Measurements from ENCODE around the gene KRAS. TPM values are rescaled to one million over a fixed set of nuclear protein-coding genes. Genes with fewer than 3 reads are reported as not detected.

KRAS gene
- polyA plus RNA-seq, 10 donors: 16.7 to 24.6 (median 21.1) TPM

DNA sequence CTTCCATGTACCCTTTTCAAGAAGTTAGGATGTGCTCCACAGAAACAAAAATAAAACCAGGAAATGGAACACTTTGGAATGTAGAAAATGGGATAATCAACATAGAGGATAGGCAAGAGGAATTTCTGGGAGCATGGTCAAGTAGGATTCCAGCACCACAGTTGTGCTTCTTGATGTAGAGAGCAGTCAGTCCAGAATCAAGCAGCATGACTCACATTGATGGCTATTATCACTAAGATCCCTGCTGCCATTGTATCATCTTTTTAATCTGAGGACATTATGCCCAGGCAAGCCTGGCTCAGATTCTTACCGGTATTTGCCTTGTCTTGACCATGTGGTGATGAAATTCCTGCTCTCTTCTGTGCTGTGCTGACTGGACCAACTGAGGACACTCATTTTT, 50.0 kb downstream of the KRAS start:
- peak in 1 of 3 donors; percentile 38 for DNase-seq

- DNase-seq: no peak
Observed at GRCh38 chr12:25197608-25198007, 53.1 kb downstream of the KRAS start.

DNA sequence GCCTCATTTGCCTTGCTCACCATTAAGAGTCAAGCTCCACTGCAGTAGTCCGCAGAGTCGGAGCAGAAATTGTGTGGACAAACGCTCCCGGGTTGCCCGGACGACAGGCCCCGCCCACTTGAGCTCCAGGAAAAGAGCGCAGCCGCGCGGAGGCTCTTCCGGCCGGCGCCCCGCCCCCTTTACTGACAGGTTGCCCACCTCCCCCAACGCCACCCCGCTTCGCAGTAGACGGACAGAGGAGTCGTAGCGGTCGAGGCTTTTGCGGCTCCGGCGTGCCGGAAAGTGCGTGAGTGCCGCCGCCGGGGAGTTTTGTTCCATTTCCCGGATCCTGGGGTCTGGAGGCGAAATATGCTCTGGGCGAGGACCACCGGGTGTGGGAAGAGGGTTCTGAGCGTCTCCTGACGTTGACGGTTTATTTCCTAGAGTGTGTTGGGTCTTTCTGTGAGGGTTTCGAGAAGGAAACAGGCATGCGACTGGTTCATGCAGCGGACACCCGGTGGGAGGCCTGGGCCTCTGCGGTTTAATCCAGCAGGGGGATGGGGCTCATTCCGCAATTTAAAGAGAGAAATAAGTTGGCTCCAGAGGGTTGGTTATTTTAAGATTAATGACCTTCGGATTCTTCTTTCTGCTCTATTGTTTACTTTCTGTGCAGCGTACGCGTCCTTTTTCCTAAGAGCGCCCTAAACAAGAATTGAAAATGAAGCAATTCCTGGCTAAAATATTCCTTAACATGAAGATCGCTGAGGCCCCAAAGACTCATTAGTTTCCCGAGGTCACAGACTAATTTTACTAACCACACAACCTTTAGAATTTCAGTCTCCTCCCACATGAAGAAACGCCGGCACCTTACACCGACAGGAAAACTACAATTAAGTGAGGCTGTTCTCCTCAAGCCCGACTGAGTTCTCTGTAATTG, 55.4 kb downstream of the KRAS start, which contains the start of the genes DNAI7 and ETFRF1:
DNAI7 (minus strand) TSS at position 105 of the 916 bp plus-strand sequence; CDS start at position 23, 82 bp downstream.
ETFRF1 (plus strand) TSS at position 182 of the 916 bp plus-strand sequence. CDS start 8,720 bp downstream, outside the sequence.
- DNase-seq: peak; percentile 95 to 99 (median 98)

GRCh38 chr12:25194722-25195055, 56.0 kb downstream of the KRAS start:
- DNase-seq: no peak

DNA sequence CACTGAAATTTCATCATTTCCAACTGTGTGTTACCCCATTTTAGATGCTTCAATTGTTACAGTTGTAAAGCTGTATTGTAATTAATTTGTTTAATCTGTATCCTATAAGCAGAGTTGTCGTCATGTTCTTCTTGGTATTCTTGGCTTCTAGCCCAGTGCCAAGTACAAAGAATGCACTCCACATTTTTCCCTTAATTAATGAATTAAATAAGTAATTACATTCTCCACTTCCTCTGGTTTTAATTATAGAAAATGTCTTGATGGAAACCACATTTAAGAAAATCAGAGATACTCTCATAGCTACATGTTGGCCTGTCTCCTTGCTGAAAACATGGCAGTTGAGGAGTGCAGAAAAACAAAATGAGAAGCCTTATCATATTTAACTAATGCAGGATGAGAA, 56.5 kb downstream of the KRAS start:
- DNase-seq: peak in 1 of 3 donors; percentile 30

DNA sequence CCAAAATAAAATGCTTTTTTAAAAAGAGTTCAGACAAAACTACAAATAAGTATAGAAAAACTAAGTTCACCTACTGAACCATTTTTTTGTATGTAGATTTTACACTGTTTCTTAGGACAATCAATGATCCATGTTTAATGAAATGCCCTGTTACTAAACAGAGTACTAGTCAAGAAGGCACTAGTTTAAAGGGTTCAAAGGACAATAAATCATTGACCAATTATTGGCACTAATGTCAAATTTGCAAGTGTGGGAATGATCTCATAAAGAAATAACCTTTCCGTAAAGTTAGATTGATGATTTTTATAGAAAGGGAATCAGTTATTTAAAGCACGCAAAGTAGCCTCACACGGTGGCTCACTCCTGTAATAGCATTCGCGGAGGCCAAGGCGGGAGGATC, 59.9 kb downstream of the KRAS start:
- DNase-seq: no peak

DNA sequence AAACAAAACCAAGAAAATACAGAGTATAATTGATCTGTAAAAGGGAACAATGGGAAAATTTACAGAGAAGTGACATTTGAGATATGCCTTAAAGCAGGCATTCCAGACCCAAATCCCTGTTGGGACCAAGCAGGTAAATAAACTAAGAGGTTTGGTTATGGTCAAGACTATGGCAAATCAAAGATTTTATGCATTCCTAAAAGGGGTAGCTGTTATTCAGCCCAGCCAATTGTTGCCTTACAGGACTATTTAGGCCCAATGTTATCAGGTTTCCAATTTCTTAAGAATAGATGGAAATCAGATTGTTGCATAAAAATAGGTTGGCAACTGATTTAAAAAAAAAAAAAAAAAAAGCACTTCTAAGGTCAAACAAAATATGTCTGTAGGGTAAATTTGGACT, 61.1 kb downstream of the KRAS start:
- DNase-seq: no peak

- DNase-seq: peak in 1 of 3 donors; percentile 79
Observed at GRCh38 chr12:25187781-25188180, 62.9 kb downstream of the KRAS start.

DNA sequence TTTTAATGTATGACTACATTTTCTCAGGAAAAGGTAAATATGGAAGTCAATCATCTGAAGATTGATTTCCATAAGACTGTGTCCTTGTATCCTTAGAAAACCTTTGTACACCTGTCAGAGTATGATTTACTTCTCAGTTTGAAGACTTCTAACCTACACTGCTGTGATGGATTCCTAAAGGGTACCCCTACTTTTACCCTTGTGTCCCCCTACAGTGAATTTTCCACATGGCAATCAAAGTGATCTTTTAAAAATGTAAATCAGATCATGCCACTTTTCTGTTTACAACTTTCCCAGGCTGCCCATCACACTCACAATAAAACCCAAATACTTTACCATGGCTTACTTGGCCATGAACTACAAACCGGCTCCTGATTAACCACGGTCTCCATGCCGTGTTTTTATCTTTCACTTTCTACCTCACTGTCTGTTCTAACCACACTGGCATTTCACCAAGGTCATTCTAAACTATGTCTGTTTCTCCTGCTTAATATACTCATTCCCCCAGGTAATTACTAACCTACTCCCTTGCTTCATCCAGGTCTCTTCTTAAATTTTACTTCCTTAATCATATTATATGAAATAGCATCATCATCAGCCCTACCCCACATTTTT, 63.8 kb downstream of the KRAS start:
- no peak for DNase-seq

DNA sequence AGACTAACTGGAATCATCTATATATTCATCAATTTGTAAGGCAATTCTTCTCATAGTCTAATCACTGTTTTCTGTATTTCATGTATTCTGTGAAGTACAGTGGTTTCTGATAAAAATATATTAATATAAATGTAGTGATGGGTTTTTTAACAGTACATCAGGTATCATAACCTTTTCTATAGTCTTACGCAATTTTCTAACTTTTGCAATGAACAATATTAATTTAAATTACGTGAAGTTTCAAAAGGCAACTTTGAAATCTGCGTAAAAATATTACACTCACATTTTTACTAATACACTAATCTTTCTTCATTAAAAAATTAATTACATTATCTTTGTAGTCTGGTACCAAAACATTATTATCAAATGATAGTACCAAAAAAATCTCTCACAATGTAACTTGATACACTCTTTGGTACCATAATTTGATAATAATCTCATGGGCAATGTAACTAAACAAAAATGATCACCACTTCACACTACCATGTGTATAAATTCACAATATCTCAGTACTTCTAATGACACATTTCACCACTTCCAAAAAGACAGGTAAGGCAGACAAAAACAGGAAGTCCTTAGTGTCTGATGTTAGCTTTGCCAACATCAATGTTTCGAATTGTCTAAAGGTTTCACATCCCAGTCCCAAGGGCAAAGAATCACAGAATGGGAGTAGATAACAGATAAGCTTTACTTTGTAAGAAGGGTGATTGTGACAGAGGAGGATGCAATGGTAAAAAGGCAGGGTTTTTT, 64.5 kb downstream of the KRAS start:
- no peak for DNase-seq

DNA sequence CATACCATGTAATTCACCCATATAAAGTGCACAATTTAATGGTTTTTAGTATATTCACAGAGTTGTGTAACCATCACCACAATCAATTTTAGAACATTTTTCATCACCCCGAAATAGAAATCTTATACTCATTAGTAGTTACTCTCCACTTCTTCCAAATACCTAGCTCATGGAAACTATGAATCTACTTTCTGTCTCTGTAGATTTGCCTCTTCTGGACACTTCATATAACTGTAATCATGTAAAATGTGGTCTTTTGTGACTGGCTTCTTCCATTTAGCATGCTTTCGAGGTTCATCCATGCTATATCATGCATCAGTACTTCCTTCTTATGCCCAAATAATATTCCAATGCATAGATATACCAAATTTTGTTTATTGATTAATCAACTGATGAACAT, 66.6 kb downstream of the KRAS start:
- no peak for DNase-seq

DNA sequence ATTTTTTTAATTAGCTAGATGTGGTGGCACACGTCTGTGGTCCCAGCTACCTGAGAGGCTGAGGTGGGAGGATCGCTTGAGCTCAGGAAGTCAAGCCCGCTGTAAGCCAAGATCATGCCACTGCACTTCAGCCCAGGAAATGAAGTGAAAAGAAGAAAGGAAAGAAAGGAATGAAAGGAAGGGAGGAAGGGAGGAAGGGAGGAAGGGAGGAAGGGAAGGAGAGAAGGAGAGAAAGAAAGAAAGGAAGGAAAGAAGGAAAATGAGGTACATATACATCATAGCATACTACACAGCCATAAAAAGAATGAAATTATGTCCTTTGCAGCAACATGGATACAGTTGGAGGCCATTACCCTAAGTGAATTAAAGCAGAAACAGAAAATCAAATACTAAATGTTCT, 68.0 kb downstream of the KRAS start:
- no peak for DNase-seq

DNA sequence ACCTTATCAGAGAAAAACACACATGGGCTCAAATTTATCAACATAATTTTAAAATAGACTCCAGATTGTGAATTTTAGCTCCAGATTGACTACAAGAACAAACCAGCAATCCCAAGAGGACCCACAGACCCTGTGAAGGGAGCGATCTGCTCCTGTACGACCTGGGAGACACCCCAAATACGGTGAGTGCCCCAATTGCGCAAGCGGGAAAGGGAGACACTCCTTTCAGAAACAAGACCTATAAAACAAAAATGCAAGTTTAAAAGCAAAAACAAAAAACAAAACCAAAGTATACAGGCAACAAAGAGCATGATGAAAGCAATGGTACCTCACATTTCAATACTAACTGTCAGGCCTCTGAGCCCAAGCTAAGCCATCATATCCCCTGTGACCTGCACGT, 87.9 kb downstream of the KRAS start:
- no peak for DNase-seq

GRCh38 chr12:25156061-25156460, 94.7 kb downstream of the KRAS start:
- DNase-seq: no peak

GRCh38 chr12:25155022-25155576, 95.6 kb downstream of the KRAS start:
- DNase-seq: peak; percentile 11 to 35 (median 16)

Other genes starting within 250 kb of the KRAS start
- gene DNAI7, start 55.8 kb downstream of the KRAS start, polyA plus RNA-seq (ENCODE audit: insufficient read length in 10 of 10): under 1 TPM; 0.26 to 0.83 (median 0.47) TPM
- 10 to 100 TPM; 24.9 to 35.0 (median 30.3) TPM for gene ETFRF1, start 55.7 kb downstream of the KRAS start, polyA plus RNA-seq (ENCODE audit: insufficient read length in 10 of 10)

Measured in muscle of back (tissue), 11 donors.